Karpas-422 (cell line): ENCODE measurements around the gene MAN1C1. TPM values are rescaled to one million over a fixed set of nuclear protein-coding genes. Genes with fewer than 3 reads are reported as not detected.

Source experiments
- DNase-seq: peaks from one replicate; pipeline ENCODE4 v3.0.0-alpha.2; 2015
- H2AFZ ChIP-seq: fragments of 200-600 bp; sonication (generic); 2 replicates; pipeline ENCODE4 v1.6.1; 2014; ENCODE audit warnings: antibody characterized with exemption, low read length, mixed read lengths
- H3K27ac ChIP-seq: fragments of 200-600 bp; sonication (generic); 2 replicates; pipeline ENCODE4 v1.5.1; 2014; ENCODE audit warnings: mild to moderate bottlenecking, low read length, moderate library complexity
- H3K27me3 ChIP-seq: fragments of 200-600 bp; sonication (generic); 2 replicates; pipeline ENCODE4 v1.6.1; 2014; ENCODE audit warnings: low read length, mixed read lengths
- H3K36me3 ChIP-seq: fragments of 200-600 bp; sonication (generic); 2 replicates; pipeline ENCODE4 v1.6.1; 2014; ENCODE audit warnings: low read length, mixed read lengths; ENCODE audit not compliant: insufficient read depth
- H3K4me1 ChIP-seq: fragments of 200-600 bp; sonication (generic); 2 replicates; pipeline ENCODE4 v1.6.1; 2014; ENCODE audit warnings: mild to moderate bottlenecking, low read length, mixed read lengths
- H3K4me2 ChIP-seq: fragments of 200-600 bp; sonication (generic); 2 replicates; pipeline ENCODE4 v1.6.1; 2014; ENCODE audit warnings: low read length, low read depth, mild to moderate bottlenecking; ENCODE audit not compliant: poor library complexity, severe bottlenecking
- H3K4me3 ChIP-seq: fragments of 200-600 bp; sonication (generic); 2 replicates; pipeline ENCODE4 v1.5.1; 2014; ENCODE audit warnings: mild to moderate bottlenecking, antibody characterized with exemption, low read length, mixed read lengths
- H3K79me2 ChIP-seq: fragments of 200-600 bp; sonication (generic); 2 replicates; pipeline ENCODE4 v1.6.1; 2014; ENCODE audit warnings: mild to moderate bottlenecking, low read length, mixed read lengths
- H3K9ac ChIP-seq: fragments of 200-600 bp; sonication (generic); 2 replicates; pipeline ENCODE4 v1.6.0; 2014; ENCODE audit warnings: low read length
- H3K9me2 ChIP-seq: fragments of 200-600 bp; sonication (generic), shearing (Covaris generic); replicated peaks from 2 replicates; pipeline ENCODE4 v1.6.0; 2014; ENCODE audit warnings: mild to moderate bottlenecking, low read length, moderate library complexity; ENCODE audit not compliant: insufficient read depth
- H3K9me3 ChIP-seq: fragments of 300-700, 200-600 bp; sonication (generic); 2 replicates; pipeline ENCODE4 v1.6.1; 2014; ENCODE audit warnings: low read length, mixed read lengths
- H4K20me1 ChIP-seq: fragments of 200-600 bp; sonication (generic); 2 replicates; pipeline ENCODE4 v1.6.1; 2014; ENCODE audit warnings: mild to moderate bottlenecking, antibody characterized with exemption, low read length, low read depth; ENCODE audit not compliant: insufficient read depth
- total RNA-seq: library from RNA; depleted of rRNA; stranded (reverse); fragments of >200 nt; shearing (Covaris generic); gene quantifications from 2 replicates; pipeline ENCODE4 v1.2.3, GENCODE V29; 2014; ENCODE audit warnings: low replicate concordance

MAN1C1 gene
- total RNA-seq, 1 experiment from 2014 or later = not detected

DNA sequence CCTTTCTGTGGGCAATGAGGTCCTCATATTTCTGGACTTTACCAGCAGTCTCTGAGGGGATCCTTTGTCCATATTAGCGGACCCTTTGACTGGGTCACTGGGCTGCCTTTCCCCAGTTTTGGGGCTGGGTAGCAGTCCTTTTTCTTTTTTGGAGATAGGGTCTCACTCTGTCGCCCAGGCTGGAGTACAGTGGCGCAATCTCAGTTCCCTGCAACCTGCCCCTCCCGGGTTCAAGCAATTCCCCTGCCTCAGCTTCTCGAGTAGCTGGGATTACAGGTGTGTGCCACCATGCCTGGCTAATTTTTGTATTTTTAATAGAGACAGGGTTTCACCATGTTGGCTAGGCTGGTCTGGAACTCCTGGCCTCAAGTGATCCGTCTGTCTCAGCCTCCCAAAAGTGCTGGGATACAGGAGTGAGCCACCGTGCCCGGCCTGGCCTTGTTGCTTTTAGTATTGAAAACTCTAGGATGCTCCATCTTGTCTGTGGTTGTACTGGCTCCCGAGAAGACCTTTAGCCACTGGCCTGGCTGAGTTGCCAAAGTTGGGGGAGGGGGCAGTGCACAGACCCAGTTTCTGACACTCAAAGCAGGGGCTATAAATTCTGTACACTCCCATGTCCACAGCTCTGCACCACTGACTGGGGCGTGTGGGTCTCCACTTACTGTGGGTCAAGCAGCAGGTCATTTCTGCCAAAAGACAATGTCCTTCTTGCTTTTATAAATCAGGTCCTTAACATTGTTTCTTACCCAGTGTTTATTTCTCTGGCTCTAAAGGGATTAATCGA lies 33.1 kb downstream of the MAN1C1 start:
- Histone ChIP-seq H3K9me2 (no peaks in the 10 kb centered on the region), H3K36me3 (no peaks in the 10 kb centered on the region), H3K4me3 (no peak overlapping the region), H3K27ac (no peak overlapping the region), H3K4me2 (no peak overlapping the region), H3K4me1 (no peaks in the 10 kb centered on the region), H3K9ac (no peak overlapping the region), H3K27me3 (no peaks in the 10 kb centered on the region), H4K20me1 (no peaks in the 10 kb centered on the region; the same call in 1 of the 2 replicates), H2AFZ (no peak overlapping the region), H3K9me3 (no peaks in the 10 kb centered on the region), H3K79me2 (no peaks in the 10 kb centered on the region)
- no peak for DNase-seq

DNA sequence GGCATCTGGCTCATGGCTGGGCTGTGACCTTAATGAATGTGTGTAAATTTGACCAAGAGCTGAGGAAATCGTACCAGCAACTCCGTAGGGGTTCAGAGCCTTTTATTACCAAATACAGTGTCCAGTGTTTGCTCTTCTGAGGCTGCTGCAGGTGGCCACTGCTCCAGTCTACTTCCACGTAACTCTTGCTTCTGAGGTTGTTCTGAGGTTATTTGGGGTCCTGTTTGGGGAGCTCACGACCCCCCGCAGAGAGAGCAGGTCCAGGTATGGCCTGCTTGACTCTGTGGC lies 33.6 kb downstream of the MAN1C1 start:
- Histone ChIP-seq H3K4me3 (no peak overlapping the region), H3K27ac (no peak overlapping the region), H3K4me1 (no peaks in the 10 kb centered on the region), H3K9me3 (no peaks in the 10 kb centered on the region), H3K4me2 (no peak overlapping the region), H3K27me3 (no peaks in the 10 kb centered on the region), H3K9ac (no peak overlapping the region), H2AFZ (no peak overlapping the region), H3K9me2 (no peaks in the 10 kb centered on the region), H4K20me1 (no peaks in the 10 kb centered on the region; the same call in 1 of the 2 replicates), H3K36me3 (no peaks in the 10 kb centered on the region), H3K79me2 (no peaks in the 10 kb centered on the region)
- DNase-seq = no peak

DNA sequence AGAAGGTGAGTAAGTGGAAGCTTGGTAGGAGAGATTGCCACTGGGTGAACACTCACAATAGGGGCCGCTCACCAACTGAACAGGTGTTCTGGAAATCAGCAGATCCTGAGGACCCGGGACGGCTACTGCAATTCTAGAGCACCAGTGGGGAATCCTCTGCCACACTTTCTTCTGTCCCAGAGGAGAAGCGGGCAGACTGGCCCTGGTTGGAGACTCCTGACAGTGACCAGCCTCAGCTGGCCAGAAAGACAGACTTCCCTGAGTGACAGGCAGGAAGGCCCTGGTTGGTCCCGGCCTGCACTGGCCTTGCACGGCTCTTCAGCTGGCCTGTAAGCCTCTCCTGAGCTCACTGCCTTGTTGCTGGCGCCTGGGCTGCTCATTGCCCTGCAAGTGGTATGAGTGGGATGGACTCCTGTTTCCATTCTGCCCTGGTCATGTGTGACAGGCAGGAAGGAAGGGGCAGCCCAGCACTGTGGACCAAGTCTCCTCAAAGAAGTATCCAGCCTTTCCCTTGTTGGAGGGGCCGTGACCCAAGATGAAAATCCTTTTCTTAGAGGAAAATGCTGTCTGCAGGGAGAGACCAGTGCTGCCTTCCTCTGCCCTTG lies 34.5 kb downstream of the MAN1C1 start:
- DNase-seq = no peak
- no peaks in the 10 kb centered on the region; the same call in 1 of the 2 replicates for H4K20me1 ChIP-seq
- H3K27ac ChIP-seq = no peak overlapping the region
- H3K36me3 ChIP-seq = no peaks in the 10 kb centered on the region
- H3K4me3 ChIP-seq = no peak overlapping the region
- H3K9me3 ChIP-seq = no peaks in the 10 kb centered on the region
- H3K27me3 ChIP-seq = no peaks in the 10 kb centered on the region
- no peaks in the 10 kb centered on the region for H3K9me2 ChIP-seq
- no peaks in the 10 kb centered on the region for H3K79me2 ChIP-seq
- H2AFZ ChIP-seq = no peak overlapping the region
- H3K4me2 ChIP-seq = no peak overlapping the region
- no peak overlapping the region for H3K9ac ChIP-seq
- no peaks in the 10 kb centered on the region for H3K4me1 ChIP-seq

DNA sequence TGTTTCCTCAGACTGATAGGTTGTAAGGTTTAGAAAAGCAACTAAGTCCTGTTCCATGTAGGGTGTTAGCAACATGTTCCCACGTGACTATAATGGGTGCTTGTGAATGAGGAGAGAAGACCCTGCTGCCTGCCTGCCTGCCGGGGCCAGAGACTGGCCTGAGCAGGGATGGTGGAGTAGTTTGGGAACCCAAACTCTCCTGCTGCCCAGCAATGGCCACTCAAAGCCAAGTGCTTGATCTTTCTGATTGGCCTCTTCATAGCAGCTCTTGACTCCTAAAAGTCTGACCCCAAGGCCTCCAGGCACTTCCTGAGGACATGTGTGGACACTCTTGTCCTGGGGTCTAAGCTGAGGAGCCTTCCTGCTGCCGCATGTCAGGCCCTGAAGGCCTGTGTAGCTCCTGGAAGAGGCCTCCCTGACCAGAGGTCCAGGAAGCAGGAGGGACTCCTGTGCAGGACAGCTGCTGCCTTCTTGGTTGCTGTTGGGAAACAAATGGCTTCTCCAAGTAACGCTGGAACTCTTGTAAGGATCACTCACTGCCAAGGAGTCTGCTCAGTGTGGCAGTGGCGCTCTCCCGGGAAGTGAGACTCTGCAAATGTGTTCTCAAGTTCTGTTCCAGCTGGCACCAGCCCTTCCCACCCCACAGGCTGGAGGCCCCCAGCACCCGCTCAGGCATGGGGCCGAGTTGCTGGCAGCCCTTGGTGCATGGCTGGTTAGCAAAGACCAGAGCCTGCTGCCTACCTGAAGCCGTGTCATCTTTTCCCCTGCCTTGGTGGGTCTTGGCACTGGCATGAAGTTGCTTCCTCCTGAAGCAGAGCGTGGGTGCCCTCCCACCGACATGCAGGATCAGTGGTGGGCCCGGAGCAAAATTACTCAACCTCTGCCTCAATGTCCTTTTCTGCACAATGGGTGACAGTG lies 35.5 kb downstream of the MAN1C1 start:
- H3K4me3 ChIP-seq = no peak overlapping the region
- H3K36me3 ChIP-seq = no peaks in the 10 kb centered on the region
- H2AFZ ChIP-seq = no peak overlapping the region
- no peaks in the 10 kb centered on the region for H3K4me1 ChIP-seq
- no peak overlapping the region for H3K9ac ChIP-seq
- no peaks in the 10 kb centered on the region for H3K27me3 ChIP-seq
- H3K9me2 ChIP-seq = no peaks in the 10 kb centered on the region
- no peak for DNase-seq
- H3K79me2 ChIP-seq = no peaks in the 10 kb centered on the region
- no peak overlapping the region for H3K27ac ChIP-seq
- no peak overlapping the region for H3K4me2 ChIP-seq
- H3K9me3 ChIP-seq = no peaks in the 10 kb centered on the region
- H4K20me1 ChIP-seq = no peaks in the 10 kb centered on the region; the same call in 1 of the 2 replicates

DNA sequence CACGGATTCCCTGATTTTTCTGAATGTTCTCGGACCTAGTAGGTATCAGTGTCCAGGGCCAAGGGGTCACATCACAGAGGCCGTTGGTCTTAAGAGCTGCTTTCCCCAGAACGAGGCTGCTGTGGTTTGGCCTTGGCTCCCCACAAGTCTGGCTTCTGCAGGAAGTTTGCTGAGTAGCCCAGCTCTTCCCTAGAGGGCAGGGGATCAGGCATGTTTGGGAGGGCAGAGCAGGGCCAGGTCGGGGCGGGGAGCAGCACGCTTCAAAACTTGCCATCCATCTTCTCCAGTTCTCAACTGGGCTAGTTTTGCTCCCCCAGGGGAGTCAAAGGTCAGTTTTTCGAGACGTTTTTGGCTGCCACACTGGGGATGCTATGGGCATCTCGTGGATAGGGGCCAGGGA lies 37.0 kb downstream of the MAN1C1 start:
- Histone ChIP-seq H3K9ac (no peak overlapping the region), H4K20me1 (peaks cover 3% of the 10 kb centered on the region; the same call in 1 of the 2 replicates), H3K9me2 (no peaks in the 10 kb centered on the region), H3K79me2 (no peaks in the 10 kb centered on the region), H3K27ac (no peak overlapping the region), H2AFZ (no peak overlapping the region), H3K36me3 (no peaks in the 10 kb centered on the region), H3K4me3 (no peak overlapping the region), H3K27me3 (no peaks in the 10 kb centered on the region), H3K4me1 (peaks cover under 1% of the 10 kb centered on the region), H3K4me2 (no peak overlapping the region), H3K9me3 (no peaks in the 10 kb centered on the region)
- no peak for DNase-seq

DNA sequence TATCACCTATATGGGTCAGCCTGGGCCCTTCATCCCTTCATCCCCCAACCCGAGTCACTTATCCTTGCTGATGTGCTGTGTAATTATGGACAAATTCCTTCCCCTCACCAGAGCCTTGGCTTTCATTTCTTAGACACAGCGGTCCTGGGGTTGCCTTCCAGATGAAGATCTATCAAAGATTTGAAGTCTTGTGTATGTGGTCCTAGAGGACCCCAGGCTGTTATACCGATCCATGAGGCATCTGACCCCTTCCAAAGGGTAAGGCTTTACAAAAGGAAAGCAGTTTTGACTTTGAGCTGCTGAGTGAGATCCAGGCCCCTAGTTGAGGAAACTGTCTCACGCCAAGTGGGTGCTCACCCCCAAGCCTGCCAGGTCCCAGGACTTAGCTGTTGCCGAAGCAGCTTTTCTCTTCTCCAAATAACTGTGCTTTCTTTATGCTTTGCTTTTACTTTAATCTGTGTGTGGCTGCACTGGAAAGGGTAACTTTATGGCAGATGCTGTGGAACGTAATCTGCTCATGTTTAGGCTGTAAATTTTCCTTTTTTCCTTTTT lies 37.6 kb downstream of the MAN1C1 start:
- H4K20me1 ChIP-seq = 0 out of 2 replicates have a peak, but pooled peaks cover 6% of the 10 kb centered on the region
- H3K4me3 ChIP-seq = no peak overlapping the region
- no peaks in the 10 kb centered on the region for H3K79me2 ChIP-seq
- no peak overlapping the region for H3K9ac ChIP-seq
- H3K4me2 ChIP-seq = no peak overlapping the region
- H3K27me3 ChIP-seq = no peaks in the 10 kb centered on the region
- H2AFZ ChIP-seq = no peak overlapping the region
- no peak overlapping the region for H3K27ac ChIP-seq
- no peaks in the 10 kb centered on the region for H3K36me3 ChIP-seq
- DNase-seq = no peak
- H3K9me2 ChIP-seq = no peaks in the 10 kb centered on the region
- H3K4me1 ChIP-seq = peaks cover 6% of the 10 kb centered on the region
- H3K9me3 ChIP-seq = no peaks in the 10 kb centered on the region

DNA sequence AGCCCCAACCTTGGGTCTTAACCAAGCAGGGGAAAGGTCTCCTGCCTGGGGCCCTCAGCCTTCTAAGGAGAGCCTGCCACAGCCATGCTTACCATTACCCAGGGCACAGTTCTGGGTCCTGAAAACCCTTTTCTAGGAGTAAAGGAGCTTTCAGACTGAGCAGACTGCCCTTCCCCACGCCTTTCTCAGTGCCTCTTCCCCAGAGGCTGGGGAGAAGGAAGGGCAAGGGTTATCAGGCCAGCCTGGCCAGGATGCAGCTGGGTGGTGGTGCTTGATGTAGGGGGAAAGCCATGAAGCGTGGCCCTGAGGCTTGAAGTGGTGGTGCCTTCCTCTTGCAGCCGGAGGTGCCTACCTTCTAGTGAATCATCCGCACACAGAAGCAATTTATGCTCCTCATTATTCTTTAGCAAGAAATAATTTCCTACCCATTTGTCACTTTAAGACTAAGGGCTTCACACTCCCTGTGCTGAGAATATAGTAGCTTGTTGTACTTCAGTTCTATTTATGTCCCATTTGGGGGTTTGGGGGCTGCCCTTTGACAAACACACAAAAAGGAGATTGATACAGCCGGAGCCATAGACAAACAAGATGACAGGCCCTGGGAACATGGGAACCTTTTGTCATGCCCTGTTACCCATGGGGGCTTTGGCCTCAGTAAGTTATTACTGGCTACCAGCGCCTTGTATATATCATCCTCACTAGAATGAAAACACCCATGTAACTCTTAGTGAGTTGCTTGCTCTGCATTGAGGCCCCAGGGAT lies 40.7 kb downstream of the MAN1C1 start:
- peaks cover 27% of the 10 kb centered on the region for H3K4me1 ChIP-seq
- no peaks in the 10 kb centered on the region for H3K27me3 ChIP-seq
- no peak overlapping the region for H3K4me2 ChIP-seq
- DNase-seq = no peak
- H2AFZ ChIP-seq = no peak overlapping the region
- H3K9me3 ChIP-seq = no peaks in the 10 kb centered on the region
- no peak overlapping the region for H3K9ac ChIP-seq
- H3K79me2 ChIP-seq = no peaks in the 10 kb centered on the region
- 0 out of 2 replicates have a peak, but pooled peaks cover 8% of the 10 kb centered on the region for H4K20me1 ChIP-seq
- H3K36me3 ChIP-seq = no peaks in the 10 kb centered on the region
- H3K4me3 ChIP-seq = no peak overlapping the region
- H3K27ac ChIP-seq = no peak overlapping the region
- H3K9me2 ChIP-seq = no peaks in the 10 kb centered on the region
